ENCODE measurements around the gene SST. TPM values are rescaled to one million over a fixed set of nuclear protein-coding genes. Genes with fewer than 3 reads are reported as not detected.

Gene SST
- total RNA-seq, result not detected in 2 replicates

GRCh38 chr3:187669675-187670504, at the start of gene SST:
Gene SST, minus strand, starts transcription at chr3:187670394. Its CDS starts 103 bp downstream, at chr3:187670291.

GRCh38 chr3:187702507-187703033, 32.4 kb upstream of the SST start, which contains the start of gene RTP2:
Gene RTP2, minus strand, starts transcription at chr3:187702557. Its CDS starts 429 bp downstream, at chr3:187702128.

Other genes with a start within 250 kb of the SST start
- not detected in 2 replicates for gene RTP2, start 32.2 kb upstream of the SST start, total RNA-seq
- gene BCL6, start 75.1 kb upstream of the SST start, total RNA-seq, result 22.9 and 34.6 TPM in 2 replicates

Data from pericardium fibroblast (primary cell).